Measurements from ENCODE around the gene DYSF. TPM values are rescaled to one million over a fixed set of nuclear protein-coding genes. Genes with fewer than 3 reads are reported as not detected.

The DYSF gene
- total RNA-seq, 1 donor, result 0.81 TPM

GRCh38 chr2:71609958-71610357 lies 156.6 kb downstream of the DYSF start:
- peak in 1 of 3 donors; percentile 47 for DNase-seq (ENCODE audit: low read depth in 2 of 3, low spot score in 2 of 3)

GRCh38 chr2:71610671-71611070 lies 157.3 kb downstream of the DYSF start:
- no peak for DNase-seq (ENCODE audit: low read depth in 2 of 3, low spot score in 2 of 3)

- DNase-seq (ENCODE audit: low read depth in 2 of 3, low spot score in 2 of 3), result no peak
Observed at GRCh38 chr2:71611247-71611646, 157.9 kb downstream of the DYSF start.

DNA sequence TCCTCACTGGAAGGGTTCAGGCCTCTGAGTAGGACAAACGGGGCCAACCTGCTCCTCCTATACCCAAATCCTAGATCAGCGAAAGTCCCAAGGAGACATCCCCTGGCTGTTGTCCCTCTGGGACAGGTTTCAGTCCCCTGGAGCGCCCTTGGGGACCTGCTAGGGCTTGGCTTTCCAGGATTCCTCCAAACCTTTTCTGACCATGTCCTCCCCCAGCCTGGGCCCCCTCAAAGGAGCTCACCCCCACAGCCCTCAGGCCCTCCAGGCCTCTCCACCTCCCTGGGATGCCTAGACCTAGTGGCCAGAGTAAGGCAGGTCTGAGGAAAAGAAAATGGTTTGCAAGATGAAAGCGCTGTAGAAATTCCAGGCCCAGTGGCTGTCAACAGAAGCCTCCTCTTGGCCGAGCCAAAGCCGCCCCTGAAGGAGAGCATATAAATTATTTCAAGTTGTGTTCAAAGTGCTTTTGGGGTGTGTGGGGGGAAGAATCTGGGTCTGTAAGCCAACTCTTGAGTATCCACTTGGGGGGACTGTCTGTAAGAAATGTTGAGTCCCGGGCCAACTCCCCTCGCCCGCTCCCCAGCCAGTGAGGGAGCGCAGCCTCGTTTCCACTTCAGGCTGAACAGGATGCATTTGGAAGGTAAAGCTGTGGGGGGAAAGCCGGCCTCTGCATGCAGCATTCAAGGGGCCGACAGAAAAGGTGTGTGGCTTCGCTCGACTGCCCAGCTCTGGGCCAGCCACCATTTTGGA lies 158.6 kb downstream of the DYSF start:
- DNase-seq (ENCODE audit: low read depth in 2 of 3, low spot score in 2 of 3), result no peak

GRCh38 chr2:71612581-71613402 lies 159.4 kb downstream of the DYSF start:
- DNase-seq (ENCODE audit: low read depth in 2 of 3, low spot score in 2 of 3), result no peak

- DNase-seq (ENCODE audit: low read depth in 2 of 3, low spot score in 2 of 3), result no peak
Observed at GRCh38 chr2:71613403-71613952, 160.1 kb downstream of the DYSF start.

DNA sequence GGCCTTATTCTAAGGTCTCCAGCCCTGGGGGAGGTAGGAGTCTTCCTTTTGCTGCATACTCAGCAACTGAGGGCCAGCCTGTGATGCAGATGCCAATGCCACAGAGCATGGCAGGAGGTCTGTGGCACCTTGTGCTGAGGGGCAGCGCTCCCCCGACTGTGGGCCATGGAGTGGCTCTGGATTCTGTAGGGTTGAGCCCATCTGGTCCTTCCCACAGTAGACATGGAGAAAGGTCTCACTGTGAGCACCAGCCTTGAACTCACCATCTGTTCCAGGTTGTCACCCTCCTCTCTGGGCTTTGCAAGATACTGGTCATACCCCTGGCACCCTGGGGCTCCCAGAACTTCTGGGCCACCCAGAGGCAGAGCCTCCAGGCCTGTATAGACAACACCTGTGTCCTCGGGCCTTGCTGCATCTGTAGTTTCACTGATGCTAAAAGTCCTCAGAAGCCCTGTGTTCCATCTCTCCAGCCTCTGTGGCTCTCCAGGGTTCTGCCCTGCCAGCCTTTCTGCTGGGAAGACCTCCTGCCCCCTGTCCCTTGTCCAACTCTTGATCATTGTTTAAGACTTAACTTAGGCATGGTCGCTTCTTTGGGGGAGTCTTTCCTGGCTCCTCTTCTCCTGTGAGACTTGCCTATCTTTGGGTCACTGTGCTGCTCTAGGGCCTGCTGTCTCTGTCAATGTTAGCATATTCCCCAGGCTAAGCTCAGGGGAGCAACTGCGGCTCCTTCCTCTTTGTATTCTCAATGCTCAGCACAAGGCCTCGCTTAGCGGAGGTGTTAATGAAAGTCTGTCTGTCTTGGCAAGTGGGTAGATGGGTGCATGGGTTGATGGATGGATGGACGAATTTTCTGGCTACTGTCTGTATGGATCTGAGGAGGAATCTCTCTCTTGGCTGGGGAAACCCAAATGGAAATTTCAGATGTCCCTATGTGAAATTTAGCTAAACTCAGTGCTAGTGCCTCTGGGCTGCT lies 160.9 kb downstream of the DYSF start:
- no peak for DNase-seq (ENCODE audit: low read depth in 2 of 3, low spot score in 2 of 3)

DNA sequence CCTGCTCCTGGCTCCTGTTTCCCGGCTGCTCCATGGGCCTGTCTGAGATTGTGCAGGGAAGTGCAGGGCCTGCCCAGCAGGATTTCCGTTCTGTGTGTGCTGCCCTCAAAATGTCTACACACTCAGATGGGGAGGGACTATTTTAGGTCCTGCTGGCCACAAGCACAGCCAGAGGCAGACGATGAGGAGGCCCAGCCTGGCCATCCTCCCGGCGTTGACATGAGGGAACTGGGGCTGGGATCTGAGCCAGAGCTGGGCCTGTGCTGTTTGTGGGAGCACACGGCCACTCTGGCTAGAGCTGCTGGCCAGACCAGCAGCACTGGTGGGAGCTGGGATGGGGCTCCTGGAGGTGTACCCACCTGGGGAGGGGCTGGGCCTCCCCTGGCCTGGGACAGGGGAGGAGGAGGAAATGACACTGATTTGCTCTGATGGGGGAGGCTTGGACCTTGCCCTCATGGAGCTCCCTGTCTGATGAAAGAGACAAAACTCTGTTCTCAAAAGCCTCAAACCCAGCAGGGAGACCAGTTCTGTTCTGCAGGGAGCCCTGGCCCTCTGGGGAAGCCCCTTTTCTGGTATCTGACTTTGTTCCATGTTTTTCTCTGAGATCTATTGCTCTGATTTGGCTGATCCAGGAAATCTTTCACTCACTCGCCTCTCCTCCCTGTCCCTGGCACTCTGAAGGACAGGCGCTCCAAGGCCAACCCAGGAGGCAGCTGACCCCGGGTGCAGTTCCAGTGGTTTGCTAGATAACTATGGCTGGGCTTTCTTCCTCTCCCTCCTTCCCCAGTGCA lies 161.8 kb downstream of the DYSF start:
- no peak for DNase-seq (ENCODE audit: low read depth in 2 of 3, low spot score in 2 of 3)

GRCh38 chr2:71615767-71616730 lies 162.7 kb downstream of the DYSF start:
- DNase-seq (ENCODE audit: low read depth in 2 of 3, low spot score in 2 of 3), result no peak

DNA sequence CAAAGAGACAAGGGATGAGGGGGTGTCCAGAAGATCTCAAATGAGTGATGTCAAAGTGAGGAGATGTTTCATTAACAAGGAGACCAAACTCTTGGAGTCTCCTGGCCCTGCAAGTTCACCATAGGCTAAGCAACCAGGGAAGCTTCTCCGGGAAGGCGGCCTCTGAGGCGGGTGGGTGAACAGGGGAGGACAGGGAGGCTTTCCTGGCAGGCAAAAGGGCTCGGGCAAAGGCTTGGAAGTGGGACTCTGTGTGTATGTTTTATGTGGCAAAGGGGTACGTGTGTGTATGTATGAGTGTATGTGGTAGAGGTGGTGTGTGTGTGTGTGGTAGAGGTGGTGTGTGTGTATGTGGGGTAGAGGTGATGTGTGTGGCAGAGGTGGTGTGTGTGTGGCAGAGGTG lies 163.9 kb downstream of the DYSF start:
- DNase-seq (ENCODE audit: low read depth in 2 of 3, low spot score in 2 of 3), result no peak

GRCh38 chr2:71618327-71619113 lies 165.2 kb downstream of the DYSF start:
- DNase-seq (ENCODE audit: low read depth in 2 of 3, low spot score in 2 of 3), result no peak

DNA sequence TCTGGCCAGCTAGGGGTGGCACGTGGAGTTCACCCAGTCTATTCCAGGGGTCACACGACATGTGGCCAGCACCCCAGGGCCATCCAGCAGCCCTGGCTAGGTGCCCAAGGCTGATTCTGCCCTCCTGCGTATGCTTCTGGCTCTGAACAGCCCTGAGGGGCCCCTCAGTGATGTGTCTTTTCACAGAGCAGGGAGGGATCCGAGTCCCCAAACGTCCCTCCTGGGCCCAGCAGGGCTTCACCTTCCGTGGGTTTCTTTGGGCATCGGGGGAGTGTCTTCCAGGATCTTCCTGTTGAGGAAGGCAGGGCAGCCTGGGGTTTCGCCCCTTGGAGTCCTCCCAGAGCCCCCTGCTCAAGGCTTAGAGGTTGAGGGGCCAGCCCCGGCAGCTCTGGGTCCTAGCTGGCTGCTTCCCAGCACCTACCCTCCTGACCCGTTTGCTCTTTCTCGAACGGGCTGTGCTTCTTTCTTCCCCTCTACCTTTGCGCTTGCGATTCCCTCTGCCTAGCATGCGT lies 165.9 kb downstream of the DYSF start:
- DNase-seq (ENCODE audit: low read depth in 2 of 3, low spot score in 2 of 3), result no peak

DNA sequence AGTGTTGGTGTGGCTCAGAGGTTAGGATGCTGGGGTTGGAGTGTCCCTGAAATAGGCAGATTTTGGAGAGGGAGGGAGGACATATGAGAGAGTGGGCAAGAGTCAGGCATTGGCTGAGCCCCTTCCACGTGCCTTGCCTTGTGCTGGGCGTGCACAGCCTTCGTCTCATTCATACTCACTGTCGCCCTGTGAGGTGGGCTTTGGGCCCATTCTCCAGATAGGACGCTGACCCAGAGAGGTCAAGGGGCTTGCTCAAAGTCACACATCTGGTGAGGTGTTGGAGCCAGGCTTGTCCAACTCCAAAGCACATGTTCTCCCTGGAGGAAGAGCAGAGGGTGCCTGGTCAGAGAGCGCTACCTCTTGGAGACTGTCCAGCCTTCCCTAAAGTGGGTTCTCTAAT lies 166.8 kb downstream of the DYSF start:
- no peak for DNase-seq (ENCODE audit: low read depth in 2 of 3, low spot score in 2 of 3)

GRCh38 chr2:71620851-71621251 lies 167.5 kb downstream of the DYSF start:
- DNase-seq (ENCODE audit: low read depth in 2 of 3, low spot score in 2 of 3), result no peak

GRCh38 chr2:71629273-71629672 lies 175.9 kb downstream of the DYSF start:
- no peak for DNase-seq (ENCODE audit: low read depth in 2 of 3, low spot score in 2 of 3)

DNA sequence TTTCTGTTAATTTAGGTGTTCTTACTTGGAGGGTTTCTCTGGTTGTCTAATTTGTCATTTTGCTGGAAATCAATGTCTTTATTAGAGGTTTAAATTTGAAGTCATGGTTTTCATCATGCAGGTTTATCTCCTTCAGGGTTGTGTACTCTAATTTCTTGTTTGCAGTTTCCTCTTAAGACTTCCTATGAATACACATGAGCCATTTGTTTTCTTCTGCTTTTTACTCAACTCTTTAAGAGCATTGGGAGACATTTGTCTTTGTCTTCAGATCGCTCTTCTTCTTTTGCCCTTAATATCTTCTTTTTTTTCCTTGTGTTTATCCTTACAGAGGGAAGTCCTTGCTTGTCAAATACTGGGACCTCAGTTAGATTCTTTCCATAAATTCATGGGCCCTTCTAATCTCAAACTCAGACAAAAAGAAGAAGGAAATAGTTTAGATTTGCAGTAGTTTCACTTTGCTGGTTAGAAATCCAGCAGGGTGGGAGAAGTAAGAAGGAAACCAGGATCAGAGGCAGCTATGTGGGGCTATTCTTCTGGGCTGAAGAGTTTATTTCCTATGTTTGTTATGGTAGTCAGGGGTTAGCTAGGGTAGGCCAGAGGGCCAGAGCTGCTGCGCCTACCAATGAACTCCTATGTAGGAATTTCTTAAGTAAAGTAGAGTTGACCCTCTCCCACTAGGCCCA lies 176.6 kb downstream of the DYSF start:
- no peak for DNase-seq (ENCODE audit: low read depth in 2 of 3, low spot score in 2 of 3)

All from hematopoietic multipotent progenitor cell (in vitro differentiated cells).